GM21367 (cell line): Measurements from ENCODE around the gene MRPL36.
"Not testable (repeated sequence)": the region's sequence is repeated elsewhere in the genome, so short reads cannot be mapped to it uniquely, and the experiment has no call there.

ENCODE experiments used
- ATAC-seq: cut with Tn5 transposase; IDR thresholded peaks from one replicate; pipeline ENCODE4 v1.9.1; 2021; ENCODE audit not compliant: unreplicated experiment

Gene MRPL36

GRCh38 chr5:1799602-1800471, at the start of gene MRPL36:
MRPL36 (minus strand) TSS chr5:1799837; CDS start chr5:1798935, 902 bp downstream.
- peak; percentile 39 for ATAC-seq

GRCh38 chr5:1847611-1848010, 48.0 kb upstream of the MRPL36 start:
- no peak for ATAC-seq

- no peak for ATAC-seq
Measured at GRCh38 chr5:1847056-1847455, 47.4 kb upstream of the MRPL36 start.

- ATAC-seq = no peak
Measured at GRCh38 chr5:1846583-1846982, 46.9 kb upstream of the MRPL36 start.

GRCh38 chr5:1845696-1846095, 46.1 kb upstream of the MRPL36 start:
- no peak for ATAC-seq

GRCh38 chr5:1844708-1845436, 45.2 kb upstream of the MRPL36 start:
- no peak for ATAC-seq

GRCh38 chr5:1843761-1844160, 44.1 kb upstream of the MRPL36 start:
- not testable (repeated sequence) for ATAC-seq

GRCh38 chr5:1842004-1842819, 42.6 kb upstream of the MRPL36 start:
- ATAC-seq = no peak

- ATAC-seq = no peak
Measured at GRCh38 chr5:1840741-1841521, 41.3 kb upstream of the MRPL36 start.

GRCh38 chr5:1840071-1840547, 40.5 kb upstream of the MRPL36 start:
- ATAC-seq = no peak

GRCh38 chr5:1838013-1838412, 38.4 kb upstream of the MRPL36 start:
- ATAC-seq = no peak

GRCh38 chr5:1836891-1837880, 37.5 kb upstream of the MRPL36 start:
- ATAC-seq = no peak

GRCh38 chr5:1836176-1836890, 36.7 kb upstream of the MRPL36 start:
- ATAC-seq = no peak

GRCh38 chr5:1835431-1835830, 35.8 kb upstream of the MRPL36 start:
- ATAC-seq = no peak

- ATAC-seq = no peak
Measured at GRCh38 chr5:1834721-1835429, 35.2 kb upstream of the MRPL36 start.

- ATAC-seq = no peak
Measured at GRCh38 chr5:1834022-1834551, 34.5 kb upstream of the MRPL36 start.

- ATAC-seq = no peak
Measured at GRCh38 chr5:1833264-1834021, 33.8 kb upstream of the MRPL36 start.
